ENCODE results near the gene HTR3C.
"Not testable (repeated sequence)": the region's sequence is repeated elsewhere in the genome, so short reads cannot be mapped to it uniquely, and the experiment has no call there.

Gene HTR3C

DNA sequence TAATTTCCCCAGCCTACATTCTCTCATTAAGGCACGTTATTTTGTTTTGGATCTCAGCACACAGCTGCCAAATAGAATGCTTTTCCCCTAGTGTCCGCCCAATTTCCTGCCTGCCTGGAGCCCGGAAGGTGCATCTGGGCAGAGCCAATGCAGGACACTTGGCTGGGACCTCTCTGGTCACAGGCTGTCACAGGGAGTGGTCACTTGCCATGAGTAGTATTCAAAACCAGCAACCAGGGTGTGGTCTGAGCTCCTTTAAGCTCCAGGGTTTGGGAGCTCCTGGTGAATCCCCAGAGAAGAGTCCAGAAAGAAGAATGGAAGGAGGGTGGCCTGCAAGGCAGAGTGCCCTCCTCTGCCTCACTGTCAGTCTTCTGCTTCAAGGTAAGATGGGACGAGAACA is at the start of gene HTR3C:
Gene HTR3C (plus strand): TSS at position 281 of the 400 bp plus-strand sequence. CDS start 34 bp downstream, at position 315.
- no peak for DNase-seq

DNA sequence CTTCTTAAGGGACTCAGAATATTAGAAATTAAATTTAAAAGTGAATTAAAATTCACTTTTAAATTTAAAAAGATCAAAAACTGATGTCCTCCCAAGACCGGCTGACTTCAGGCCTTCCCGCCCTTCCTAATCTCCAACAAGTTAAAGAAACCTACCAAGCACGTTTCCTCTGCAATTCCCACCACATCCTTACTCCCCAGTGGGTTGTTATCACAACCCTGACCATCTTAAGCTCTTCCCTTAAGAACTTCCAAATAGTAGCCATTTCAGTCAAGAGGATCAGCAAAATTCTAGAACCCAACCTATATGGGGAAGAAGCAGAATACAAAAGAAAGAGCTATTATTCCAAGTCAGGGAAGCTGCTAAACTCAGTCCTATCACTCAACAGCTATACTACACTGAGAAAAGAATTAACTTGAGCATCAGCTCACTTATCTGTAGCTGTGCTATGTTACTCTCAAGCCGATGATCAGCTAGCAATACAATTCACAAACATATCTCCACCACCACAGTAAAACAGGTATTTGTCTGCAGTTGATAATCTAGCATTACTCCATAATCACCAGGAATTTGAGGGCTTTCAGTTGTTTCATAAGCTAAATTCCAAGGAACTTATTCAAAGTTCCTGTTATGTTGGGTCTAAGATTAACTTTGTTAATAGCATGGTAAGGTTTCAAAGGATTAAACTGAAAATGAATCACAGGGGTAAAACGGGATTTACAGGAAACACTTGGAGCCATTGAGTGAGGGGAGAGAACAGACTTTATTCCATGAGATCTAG is 49.5 kb upstream of the HTR3C start:
- DNase-seq = no peak

DNA sequence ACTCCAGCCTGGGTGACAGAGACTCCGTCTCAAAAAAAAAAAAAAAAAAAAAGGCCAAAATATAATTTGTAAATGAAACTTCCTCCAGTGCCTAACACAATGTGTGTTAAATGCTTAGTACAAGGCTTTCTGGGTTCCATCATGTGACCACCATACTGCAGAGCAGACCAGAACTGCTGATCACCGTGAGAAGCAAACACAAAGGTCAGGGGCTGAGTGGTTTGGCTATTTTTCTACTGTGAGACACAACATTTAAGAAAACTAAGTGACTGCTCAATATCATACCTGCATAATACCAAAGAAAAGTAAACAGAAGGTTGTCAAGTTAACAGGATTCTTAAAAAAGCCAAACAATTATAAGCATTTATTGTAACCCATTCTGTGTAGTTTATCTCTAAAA is 48.4 kb upstream of the HTR3C start:
- no peak for DNase-seq

DNA sequence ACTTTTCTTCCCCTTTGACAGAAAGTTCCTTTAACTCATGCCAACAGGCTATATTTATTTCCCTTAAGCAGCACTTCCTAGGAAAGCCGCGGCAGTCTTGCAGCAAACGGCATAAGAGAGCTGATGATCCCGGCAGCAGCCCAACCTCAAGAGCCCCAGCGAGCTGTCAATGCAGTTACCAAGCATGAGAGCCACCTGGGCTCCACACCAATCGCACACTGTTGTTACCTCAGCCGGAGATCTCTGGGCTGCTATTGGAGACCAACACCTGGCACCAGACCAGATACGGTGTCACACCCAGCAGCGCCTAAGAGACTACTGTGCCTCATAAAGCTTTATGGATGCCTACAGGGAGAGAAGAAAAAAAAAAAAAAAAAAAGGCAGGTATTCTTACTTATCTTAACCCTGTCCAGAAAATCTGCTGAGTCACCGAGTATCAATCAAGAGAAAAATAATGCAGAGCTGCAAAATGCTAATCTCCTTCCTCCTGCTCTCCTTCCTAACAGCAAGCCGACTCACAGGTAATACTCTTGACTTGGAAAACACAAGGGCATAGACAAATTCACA is 46.8 kb upstream of the HTR3C start:
- peak; percentile 35 for DNase-seq

- not testable (repeated sequence) for DNase-seq
Observed at GRCh38 chr3:184007143-184007813, 45.6 kb upstream of the HTR3C start.

DNA sequence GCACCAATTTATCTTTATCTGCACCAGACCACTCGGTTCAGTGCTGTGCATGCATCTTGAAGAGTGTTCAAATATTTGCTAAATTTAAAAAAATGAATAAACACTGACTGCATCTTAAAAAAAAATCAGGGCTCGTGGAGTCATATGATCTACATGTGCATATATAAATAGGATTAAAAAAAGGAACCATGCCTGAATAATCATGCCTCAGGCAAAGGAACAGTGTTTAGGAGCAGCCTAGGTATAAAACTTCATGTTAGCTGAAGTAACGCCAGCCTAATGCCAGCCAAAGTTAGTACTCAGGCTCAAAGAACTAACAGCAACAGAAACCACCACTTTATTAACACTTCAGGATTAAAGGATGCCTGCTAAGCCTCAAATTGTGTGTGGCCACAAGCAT is 44.7 kb upstream of the HTR3C start:
- DNase-seq = no peak

DNA sequence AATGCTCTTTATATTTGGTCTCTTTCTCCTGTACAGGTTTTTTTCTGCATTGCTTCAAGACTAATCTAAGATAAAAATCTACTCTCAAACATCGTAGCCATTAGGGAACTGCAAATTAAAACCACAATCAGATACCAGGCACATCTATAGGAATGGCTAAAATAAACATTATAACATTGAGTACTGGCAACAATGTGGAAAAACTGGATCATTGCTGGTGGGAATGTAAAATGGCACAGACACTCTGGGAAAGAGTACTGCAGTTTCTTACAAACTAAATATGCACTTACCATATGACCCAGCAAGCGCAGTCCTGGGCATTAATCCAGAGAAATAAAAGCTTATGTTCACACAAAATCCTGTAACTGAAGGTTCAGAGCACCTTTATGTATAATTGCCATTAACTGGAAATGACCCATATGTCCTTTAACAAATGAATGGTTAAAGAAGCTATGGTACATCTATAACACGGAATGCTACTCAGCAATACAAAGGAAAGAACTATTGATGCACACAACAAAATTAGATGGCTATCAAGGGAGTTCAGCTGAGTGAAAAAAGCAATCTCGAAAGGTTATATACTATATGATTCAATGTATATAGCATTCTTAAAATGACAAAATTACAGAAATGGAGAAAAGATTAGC is 41.5 kb upstream of the HTR3C start:
- no peak for DNase-seq

DNA sequence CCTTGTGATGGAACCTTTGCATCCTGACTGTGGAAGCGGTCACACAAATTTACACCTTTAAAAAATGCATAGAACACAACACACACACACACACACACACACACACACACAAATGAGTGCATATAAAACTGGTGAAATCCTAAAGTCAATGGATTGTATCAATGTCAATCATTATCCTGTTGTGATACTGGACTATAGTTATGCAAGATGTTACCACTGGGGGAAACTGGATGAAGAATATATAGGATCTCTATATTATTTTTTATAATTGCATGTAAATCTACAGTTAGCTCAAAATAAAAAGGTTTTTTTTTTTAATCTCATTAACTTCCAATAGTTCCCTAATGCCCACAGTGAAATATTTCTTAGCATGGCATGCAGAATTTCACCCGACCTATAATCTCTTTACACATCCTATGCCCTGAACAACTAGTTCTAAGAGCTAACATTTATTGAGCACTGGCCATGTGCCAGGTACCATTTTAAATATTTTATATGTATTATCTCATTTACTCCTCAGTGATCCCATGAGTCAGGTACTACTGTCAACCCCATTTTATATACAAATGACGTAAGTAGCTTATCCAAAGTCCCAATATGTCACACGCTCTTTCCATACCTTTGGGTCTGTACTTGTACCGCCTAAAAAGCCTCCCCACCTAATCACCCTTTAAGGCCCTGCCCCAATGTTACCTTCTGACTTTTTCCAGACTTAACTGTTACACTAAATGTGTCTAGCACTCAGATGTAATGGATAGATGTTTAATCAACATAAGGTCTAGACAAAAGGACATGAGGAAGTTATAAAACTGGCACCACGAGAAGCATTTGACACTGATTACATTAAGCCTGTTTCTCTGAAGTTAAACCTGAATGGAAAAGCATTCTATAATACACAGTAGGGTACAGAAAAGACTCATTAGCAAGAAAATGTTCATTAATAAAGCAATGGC is 40.6 kb upstream of the HTR3C start:
- DNase-seq = no peak

- DNase-seq = no peak
Observed at GRCh38 chr3:184015381-184016019, 37.3 kb upstream of the HTR3C start.

- no peak for DNase-seq
Observed at GRCh38 chr3:184016169-184016570, 36.7 kb upstream of the HTR3C start.

DNA sequence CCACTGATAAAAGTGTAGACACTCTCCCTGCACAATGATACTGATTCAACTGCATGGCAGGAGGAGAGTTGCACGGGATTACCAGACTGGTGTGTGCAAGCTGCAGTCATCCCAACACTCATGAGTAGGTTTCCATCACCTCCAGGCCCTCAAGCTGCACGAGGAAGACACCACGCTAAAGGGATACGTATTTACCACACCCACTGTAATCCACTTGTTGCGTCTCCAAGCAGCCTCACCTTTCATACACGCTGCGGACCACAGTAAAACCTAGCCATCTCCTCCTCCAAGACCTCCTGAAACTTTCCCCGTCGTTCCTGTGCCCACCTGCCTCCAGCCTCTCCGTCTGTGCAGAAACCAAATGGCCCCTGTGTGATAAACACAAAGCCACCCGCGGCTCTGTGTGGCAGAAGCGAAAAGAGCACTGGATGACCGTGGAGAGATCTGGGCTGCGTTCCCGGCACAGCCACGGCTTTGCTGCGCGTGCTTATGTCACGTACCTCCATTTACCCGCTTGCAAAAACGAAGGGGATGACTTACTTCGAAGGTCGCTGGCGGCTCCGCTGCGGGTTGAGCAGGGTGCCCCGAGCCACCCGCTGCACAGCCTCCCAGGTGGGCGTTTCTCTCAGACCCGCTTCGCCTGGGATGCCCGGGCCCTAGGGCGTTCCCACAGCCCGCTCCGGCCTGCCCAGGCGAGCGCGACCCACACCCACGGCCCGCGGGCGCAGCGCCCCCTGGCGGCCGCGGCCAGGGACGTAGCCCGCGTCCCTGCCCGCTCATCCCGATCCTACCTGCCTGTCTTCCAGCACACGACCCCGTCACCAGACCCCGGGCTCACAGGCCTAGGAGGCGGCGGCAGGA is 35.8 kb upstream of the HTR3C start:
- DNase-seq = peak; percentile 76

- peak; percentile 96 for DNase-seq
Observed at GRCh38 chr3:184017672-184018423, 35.0 kb upstream of the HTR3C start, which contains the start of gene ABCC5. Gene ABCC5, minus strand, starts transcription at chr3:184017884. Its CDS starts 3,492 bp downstream, at chr3:184014392.

GRCh38 chr3:184018424-184018973 is 34.3 kb upstream of the HTR3C start:
- DNase-seq = no peak

- DNase-seq = no peak
Observed at GRCh38 chr3:184022323-184022722, 30.5 kb upstream of the HTR3C start.

- DNase-seq = not testable (repeated sequence)
Observed at GRCh38 chr3:184025256-184025655, 27.6 kb upstream of the HTR3C start.

- not testable (repeated sequence) for DNase-seq
Observed at GRCh38 chr3:184028275-184028890, 24.5 kb upstream of the HTR3C start.

DNA sequence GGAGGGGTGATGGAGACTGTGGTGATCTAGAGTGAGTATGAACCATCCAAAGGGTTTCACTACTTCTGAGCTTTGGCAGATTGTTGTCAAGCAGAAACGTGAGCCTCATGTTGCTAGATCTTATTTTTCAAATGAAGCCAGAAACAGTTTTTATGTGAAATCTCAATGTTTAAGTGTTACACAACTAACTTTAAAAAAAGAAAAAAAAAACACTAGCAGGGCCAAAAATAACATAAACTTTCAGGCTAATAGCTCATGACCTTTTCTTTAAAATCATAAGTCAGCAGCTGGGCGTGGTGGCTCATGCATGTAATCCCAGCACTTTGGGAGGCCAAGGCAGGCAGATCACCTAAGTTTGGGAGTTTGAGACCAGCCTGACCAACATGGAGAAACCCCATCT is 23.4 kb upstream of the HTR3C start:
- DNase-seq = no peak

DNA sequence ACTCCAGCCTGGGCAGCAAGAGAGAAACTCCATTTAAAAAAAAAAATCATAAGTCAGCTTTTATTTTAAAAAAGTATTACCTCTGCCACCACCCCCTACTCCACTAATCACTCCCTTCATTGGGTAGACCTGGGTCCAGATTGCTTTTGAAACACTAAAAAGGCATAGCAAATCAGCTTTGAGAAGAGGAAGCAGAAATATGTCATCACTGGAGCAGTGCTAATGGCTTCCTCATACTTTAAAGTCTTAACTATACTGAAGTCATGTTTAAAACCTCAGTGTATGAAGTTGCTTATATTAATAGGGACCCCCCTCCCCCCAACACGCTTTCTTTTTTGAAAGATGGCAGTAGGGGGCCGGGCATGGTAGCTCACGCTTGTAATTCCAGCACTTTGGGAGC is 22.3 kb upstream of the HTR3C start:
- DNase-seq = no peak

DNA sequence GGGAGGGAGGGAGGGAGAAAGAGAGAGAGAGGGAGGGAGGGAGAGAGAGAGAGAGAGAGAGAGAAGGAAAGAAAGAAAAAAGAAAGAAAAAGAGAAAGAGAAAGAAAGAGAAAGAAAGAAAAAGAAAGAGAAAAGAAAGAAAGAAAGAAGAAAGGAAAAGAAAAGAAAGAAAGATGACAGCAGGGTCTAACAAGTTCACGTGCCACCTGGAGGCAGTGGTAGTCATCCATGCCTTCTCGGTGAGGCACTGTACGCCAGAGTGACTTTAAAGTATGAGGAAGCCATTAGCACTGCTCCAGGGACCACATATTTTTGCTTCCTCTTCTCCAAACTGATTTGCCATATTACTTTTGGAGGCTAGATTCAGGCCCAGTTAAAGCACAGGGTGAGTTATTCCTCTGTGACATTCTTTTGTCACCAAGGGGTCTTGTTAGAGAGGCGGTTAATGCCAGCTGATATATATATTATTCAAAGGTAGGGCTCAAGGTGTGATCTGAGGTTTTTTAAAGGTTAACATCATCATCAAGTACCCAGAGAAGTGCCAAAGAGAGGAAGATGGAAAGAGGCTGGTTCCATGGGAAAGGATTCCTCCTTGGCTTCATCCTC is 21.6 kb upstream of the HTR3C start, which contains the start of gene HTR3D:
Gene HTR3D (plus strand): TSS at position 556 of the 606 bp plus-strand sequence. CDS start 0 bp downstream, at position 556.
- DNase-seq = no peak

Measured in left hindlimb (tissue), 1 donor.